ENCODE results near the gene NR2F6.
A peak's percentile ranks its signal among the peaks of the same experiment; 100 is the strongest.

NR2F6 gene

DNA sequence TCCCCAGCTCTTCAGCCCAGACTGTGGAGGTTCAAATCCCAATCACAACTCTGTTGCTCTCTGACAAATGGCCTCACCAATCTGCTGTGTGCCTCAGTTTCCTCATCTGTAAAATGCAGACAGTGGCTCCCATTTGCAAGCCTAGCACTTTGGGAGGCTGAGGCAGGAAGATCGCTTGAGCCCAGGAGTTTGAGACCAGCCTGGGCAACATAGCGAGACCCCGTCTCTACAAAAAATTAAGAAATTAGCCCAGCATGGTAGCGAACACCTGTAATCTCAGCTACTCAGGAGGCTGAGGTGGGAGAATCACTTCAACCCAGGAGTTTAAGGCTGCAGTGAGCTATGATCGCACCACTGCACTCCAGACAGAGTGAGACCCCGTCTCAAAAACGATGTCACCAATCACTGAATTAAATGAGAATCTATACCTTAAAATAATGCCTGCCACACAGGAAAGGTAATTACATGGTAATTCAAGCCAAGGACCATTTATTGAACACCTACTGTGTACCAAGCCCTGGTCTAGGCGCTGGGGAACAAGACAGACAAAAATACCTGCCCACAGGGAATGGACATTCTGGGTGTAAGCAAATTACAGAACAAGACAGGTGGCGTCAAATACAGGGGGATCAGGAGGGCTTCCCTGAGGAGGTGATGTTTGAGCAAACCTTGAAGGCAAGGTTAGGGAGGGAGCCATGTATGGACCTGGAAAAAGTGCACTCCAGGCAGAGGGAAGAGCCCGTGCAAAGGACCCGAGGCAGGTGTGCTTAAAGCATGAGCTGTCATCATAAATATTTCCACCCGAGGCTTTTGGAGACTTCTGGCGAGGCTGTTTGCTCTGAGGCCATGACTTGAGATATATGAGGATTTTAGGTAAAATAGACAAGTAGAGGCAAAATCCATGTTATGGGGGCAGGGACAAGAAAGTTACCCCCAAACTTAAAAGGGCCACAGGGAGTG is 7.7 kb downstream of the NR2F6 start:
- no peak for DNase-seq

DNA sequence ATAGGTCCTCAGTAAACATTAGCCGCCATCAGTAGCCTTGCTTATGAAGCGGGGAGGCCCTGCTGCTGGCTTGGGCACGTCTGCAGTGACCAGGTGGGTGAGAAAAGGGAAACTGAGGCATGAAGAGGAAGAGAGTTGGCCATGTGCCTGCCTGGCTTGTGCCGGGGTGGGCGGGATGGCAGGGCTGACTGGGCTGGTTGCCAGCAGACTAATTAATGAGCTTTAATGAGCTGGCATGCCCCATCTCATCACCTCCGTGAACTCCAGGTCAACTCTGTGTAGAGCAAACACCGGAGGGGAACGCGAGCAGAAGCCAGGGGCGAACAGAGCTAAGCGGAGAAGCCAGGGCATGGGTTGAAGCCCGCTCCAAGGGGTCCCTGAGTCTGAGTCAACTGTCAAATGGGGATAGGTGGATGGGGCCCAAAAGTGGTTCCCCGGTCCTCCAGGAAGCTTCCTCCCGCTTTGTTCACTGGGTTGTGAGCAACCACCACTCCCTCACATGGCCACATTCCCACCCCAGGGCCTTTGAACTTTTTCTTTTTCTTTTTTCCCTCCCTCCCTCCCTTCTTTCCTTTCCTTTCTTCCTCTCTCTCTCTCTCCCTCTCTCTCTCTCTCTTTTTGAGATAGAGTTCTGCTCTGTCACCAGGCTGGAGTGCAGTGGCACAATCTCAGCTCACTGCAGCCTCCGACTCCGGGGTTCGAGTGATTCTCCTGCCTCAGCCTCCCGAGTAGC is 8.7 kb downstream of the NR2F6 start:
- DNase-seq = peak; percentile 24

DNA sequence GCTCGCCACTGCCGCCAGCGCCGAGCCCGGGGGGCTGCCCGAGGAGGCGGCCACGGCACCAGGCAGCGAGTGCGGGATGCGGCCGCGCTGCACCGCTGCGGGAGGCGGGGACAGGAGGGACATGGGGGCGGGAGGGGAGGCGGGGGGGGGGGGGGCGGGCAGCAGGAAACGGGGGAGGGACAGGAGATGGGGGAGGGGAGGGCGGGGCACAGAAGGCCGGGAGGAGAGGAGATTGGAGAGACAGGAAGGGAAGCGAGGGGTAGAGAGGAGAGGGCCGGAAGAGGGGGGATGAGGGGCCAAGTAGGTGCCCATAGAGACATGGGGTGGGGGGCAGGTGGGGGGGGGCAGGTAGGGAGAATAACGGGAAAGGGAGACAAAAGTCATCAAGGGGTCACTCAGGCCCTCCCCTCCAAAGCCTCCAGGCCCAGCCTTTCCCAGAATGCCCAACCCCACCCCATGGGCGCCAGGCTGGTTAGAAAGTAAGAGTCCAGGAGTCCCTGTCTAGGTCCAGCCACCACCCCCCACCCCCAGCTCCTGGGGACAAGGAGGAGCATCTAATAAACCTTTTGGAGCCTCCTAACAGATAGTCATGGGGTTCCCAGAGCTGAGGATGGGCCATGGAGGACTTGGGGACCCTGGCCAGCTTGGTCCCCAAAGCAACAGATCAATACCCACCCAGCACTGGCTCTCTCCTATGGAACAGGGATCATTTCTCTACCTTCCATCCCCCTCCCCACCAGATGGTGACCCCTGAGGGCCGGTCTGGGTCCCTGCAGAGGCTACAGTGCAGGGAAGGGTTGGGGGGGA is 9.5 kb downstream of the NR2F6 start:
- peak; percentile 90 for DNase-seq

DNA sequence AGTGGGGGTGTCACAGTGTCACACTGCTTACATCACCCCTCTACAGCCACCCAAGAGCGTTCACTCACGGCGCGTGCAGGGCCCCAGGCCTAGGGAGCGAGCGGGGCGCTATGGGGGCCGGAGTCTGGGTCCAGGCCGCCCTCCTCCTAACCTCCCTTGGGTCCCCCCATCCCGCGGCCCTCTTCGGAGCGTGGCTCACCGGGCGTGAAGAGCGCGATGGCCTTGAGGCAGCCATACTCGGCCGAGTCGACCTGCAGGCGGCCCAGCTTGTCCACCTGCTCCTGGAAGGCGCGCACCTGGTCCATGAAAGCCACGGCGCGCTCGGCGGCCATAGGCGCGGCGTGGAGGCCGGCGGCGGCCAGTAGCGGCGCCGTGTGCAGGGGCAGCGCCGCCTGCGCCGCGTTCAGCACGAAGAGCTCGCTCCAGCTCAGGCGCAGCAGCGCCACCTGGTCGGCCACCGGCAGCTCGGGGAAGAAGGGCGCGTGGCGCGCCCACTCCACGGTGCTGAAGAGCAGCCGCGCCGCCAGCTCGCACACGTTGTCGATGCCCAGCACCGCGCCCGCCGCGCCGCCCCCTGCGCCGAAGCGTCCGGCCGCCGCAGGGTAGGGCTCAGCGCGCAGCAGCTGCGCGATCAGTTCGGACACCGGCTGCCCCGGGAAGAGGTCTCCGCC is 10.3 kb downstream of the NR2F6 start:
- peak; percentile 90 for DNase-seq

DNA sequence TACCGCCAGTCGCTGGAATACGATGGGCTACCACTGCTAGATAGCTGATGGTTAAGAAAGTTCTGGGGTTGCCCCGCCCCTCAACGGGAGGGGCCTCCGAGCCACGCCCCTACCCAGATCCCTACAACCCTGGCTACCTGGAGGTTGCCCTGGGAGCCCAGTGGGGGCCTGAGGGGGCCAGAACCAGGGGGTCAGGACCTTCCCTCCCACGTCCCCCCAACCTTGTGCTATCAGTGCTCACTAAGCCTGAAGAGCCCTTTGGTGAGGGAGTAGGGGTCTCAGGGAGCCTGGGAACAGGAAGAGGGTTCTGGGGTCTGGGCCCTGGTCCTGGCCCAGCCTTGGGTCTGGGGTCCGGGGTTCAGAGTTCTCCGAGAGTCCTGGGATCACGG is 10.8 kb downstream of the NR2F6 start:
- DNase-seq = peak; percentile 65

DNA sequence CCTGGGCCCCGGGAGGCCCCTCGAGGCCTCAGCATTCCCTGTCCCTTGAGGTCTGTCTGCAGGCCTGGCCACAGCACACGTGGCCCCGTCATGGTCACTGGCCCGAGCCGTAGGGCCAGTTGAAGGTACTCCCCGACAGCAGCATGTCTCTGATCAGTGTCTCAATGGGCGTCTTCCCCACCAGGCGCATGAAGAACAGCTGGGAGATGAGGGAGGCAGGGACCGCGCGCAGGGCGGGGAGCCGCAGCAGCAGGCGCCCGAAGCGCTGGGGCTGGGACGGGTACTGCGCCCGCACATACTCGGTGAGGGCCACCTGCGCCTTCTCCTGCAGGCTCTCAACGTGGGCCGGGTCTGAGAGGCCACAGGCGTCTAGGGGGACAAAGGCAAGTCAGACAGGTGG is 13.5 kb downstream of the NR2F6 start:
- no peak for DNase-seq

DNA sequence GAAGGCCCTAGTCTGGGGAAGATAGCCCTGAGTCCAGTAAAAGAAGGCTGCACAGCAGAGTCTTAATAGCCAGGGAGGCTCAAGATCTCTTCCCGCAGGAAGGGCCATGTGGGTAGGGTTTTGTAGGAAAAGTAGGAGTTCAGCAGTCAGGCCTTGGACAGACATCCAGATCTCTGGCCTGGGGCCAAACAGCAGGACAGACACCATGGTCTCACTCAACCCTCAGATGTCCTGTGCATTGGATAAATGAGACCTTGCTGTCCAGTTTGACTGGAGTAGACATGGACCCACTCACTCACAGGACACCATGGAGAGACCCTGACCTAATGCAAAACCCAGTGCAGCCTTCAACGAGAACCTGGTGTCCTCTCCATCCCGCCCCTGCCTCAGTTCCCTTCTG is 15.8 kb downstream of the NR2F6 start:
- DNase-seq = no peak

DNA sequence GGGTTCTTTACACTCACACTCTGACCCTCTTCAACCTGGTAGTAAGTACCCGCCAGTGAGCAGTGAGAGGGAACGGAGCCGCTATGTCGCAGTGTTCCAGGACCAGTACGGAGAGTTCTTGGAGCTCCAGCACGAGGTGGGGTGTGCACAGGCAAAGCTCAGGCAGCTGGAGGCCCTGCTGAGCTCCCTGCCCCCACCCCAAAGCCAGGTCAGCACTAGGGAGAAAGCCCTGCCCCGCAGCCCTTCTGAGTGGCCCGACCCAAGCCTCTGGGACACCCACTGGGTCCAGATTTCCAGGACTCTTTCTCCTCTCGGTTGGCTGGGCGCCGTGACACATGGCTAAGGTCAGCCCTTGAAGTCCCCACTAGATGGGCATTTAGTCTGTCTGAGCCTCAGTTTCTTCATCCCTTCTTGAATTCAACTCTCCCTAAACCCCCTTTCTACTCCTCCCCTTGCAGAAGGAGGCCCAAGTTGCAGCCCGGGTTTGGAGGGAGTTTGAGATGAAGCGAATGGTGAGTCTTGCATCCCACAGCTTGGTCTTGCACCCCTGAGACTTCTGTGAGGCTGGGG is 17.8 kb downstream of the NR2F6 start:
- DNase-seq = no peak

DNA sequence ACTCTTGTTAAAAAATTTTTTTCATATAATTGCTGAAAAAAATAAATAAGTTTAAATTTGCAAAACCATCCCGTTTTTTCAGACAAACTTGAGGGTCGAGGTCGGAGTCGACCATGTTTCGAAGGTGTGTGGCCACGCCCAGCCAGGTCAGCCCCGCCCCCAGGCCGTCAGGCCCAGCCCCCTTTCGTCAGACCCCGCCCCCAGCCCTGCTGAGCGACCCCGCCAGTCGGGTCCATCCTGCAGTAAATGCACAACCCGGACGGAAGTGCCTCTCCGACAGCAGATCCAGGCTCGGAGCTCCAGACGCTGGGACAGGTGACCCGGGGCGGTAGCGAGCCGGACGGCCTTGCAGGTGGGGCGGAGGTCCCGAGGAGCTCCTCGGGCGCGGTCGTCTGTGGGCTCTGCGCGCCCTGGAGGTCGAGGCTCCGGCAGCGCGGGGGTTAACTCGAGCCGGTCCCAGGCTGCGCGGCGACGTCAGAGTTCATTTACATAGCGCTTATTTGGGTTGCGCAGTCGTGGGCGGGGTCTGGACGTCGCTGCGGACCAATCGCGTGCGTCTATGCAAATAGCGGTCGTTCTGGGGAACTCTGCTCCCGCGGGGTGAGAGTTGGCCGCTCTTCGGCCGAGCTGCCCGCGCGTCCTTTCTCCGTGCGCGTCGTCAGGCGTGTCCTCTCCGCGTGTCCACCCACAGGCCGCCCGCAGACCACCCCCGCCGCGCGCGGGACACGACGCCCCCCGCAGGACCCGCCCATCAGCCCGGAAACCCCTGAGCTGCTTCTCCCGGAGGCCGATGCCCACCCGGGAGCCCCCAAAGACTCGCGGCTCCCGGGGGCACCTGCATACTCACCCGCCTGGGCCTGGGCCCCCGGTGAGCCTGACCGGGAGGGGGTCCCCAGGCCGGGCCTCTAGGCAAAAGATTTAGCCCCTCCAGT is 19.5 kb downstream of the NR2F6 start, which contains the start of gene OCEL1:
TSS of gene OCEL1 (plus strand) at position 225 of the 932 bp plus-strand sequence. CDS start at position 247, 22 bp downstream.
- DNase-seq = peak; percentile 99

DNA sequence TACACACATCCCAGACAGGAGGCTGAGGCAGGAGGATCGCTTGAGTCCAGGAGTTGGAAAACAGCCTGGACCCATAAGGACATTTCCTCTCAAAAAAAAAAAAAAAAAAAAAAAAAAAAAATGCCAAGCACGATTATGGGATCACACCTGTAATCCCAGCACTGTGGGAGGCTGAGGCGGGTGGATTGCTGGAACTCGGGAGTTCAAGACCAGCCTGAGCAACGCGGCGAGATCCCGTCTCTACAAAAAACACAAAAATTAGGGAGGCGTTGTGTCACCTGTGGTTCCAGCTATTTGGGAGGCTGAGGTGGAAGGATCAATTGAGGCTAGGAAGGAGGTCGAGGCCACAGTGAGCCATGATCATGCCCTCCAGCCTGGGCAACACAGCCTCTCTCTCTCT is 20.7 kb downstream of the NR2F6 start:
- DNase-seq = no peak

DNA sequence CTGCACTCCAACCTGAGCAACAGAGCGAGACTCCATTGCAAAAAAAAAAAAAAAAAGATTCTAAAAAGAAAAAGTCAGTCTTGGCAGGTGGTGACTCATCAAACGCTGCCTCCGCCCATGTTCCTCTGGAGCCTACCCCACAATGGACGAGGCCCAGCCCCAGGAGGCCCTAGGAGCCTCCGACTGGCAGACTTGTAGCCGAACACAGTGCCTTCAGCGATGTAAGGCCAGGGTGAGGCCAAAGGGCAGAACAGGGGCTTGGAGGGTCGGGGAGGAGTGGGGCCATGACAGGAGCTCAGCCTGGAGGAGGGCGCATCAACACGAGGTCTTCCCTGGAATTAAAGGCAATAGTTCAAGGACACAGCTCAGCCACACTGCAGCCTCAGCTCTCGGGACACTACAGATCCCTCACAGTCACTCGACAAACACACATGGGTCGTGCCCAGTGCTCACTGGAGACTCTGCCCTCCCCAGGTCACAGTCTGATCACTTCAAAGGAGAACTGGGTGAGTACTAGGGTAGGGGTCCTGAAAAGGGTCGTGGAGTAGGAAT is 25.4 kb downstream of the NR2F6 start:
- no peak for DNase-seq

DNA sequence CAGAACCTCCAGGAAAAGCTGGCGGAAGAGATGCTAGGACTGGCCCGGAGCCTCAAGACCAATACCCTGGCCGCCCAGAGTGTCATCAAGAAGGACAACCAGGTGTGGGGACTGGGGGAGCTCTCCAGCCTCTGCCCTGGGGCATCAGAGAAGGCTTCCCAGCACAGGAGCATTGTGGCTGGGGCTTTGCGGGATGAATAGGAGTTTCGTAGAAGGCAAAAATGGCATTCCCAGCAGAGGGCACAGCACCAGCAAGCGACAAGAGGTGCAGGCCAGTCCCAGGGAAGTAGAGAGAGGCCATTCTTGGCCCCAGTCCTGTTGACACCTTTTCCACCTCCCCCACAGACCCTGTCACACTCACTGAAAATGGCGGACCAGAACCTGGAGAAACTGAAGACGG is 26.4 kb downstream of the NR2F6 start:
- DNase-seq = no peak

DNA sequence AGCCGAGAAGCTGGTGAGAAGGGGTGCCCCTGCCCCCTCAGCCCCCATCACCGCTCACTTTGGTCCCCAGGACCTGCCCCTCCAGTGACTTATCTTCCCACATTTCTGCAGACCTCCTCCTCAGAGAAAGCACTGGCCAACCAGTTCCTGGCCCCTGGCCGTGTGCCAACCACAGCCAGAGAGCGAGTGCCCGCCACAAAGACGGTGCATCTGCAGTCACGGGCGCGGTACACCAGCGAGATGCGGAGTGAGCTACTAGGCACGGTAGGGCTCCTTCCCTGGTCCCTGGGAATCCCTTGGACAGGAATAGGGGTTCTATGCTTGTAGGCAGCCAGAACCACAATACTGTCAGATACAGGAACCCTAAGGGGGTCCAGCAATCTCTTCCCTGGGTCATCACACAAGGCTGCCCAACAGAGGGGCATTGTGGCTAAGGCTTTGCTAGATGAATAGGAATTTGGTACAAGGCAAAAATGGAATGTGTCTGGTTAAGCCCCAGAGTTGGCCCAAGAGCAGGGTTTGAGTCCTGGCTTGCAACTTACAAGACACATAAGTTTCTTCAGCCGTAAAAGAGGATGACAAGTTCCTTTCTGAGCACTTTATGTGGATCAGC is 29.6 kb downstream of the NR2F6 start:
- peak; percentile 61 for DNase-seq

DNA sequence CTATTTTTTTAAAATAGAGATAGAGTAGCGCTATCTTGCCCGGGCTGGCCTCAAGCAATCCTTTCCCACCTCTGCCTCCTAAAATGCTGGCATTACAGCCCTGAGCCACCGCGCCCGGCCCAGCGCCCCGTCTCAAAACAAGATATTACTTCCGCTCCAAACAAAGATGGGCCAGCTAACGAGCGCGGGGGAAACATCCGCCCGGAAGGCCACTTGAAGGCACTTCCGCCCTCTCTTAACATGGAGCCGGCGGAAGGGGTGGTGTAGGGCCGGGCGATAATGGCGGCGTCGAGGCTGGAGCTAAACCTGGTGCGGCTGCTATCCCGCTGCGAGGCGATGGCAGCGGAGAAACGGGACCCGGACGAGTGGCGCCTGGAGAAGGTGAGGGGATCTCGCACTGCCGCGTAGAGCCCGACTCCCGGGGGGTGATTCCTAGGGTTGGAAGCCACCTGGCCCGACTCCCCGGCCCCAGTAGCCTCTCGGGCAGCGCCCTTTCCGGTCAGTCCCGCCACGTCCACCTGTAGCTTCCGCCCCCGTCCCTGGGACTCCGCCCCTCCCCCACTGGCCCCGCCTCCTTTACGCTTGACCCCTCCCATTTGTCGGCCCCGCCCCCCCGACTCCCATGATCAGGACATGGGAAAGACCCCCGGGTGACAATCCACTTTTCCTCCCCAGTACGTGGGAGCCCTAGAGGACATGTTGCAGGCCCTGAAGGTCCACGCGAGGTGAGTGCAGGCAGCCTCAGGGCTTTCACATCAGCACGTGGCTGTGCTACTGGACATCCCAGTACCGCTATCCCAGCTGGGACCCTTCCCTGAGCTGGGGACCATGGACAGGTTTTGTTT is 30.4 kb downstream of the NR2F6 start, which contains the start of gene USE1:
TSS of gene USE1 (plus strand) at position 231 of the 845 bp plus-strand sequence. CDS start at position 280, 49 bp downstream.
- DNase-seq = peak; percentile 98

DNA sequence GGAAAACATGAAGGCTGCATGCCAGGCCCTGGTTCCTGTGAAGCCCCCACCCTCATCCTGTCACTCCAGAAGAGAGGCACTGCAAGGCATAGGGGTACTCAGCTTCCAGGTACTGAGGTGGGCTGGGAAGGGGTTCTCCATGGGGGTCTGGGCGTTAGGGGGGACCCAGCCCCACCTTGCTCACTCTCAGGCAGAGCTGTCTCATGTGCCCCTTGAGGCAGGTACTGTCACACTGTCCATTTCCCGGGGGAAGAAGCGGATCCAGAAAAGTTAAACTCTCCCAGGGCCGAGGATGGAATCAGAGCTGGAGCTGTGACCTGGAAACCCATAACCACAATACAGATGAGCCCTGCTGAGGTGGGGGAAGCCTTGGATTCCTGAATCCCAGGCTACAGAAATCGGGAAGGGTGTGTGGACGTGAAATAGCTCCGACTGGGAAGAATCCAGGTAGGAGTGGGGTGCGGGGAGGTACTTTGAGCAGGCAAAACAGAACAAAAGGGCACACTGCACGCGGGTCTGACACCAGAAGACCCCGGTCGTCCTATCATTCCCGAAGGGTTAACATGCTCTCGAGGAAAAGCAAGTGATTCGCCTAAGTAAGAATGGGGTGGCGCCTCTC is 31.1 kb downstream of the NR2F6 start:
- no peak for DNase-seq

DNA sequence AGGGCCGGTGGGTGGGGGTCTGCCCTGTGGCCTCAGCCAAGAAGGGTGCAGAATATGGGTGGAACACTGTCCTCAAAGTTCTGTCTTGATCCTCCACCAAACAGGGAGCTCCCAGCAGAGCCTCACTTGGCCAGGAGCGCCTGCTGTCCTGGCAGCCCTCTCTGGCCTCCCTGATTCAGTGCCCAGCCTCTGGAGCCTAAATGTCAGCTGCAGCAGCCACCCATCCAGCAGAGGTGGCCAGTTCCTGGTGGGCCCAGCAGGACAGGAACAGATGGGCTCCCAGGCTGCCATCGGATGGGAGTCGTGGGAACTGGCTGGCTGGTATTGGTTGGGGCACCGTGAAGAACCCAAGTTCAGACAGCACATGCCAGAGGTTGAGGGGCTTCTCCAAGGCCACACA is 32.4 kb downstream of the NR2F6 start:
- DNase-seq = no peak

DNA sequence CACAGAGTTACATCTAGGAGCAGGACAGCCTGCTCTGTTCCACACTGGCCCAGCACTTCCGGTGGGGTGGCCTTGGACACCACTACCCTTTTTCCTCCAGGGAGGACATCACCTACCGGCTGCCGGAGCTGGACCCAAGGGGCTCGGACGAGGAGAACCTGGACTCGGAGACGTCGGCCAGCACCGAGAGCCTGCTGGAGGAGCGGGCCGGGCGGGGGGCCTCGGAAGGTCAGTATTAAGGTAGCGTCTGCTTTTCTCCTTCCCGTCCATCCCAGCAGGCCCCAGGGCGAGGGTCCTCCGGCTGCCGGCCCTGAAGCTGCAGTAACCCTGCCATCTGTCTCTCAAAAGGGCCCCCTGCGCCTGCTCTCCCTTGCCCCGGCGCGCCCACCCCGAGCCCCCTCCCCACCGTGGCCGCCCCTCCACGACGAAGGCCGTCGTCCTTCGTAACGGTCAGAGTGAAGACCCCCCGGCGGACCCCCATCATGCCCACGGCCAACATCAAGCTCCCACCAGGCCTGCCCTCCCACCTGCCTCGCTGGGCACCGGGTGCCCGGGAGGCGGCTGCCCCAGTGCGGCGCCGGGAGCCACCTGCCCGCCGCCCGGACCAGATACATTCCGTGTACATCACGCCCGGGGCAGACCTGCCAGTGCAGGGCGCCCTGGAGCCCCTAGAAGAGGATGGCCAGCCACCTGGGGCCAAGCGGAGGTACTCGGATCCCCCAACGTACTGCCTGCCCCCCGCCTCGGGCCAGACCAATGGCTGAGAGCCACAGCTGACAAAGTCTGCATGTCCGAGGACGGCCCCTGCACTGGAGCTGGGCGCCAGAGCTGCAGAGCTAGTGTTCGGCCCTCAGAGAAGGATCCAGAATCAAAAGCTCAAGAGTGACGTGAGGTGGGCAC is 33.9 kb downstream of the NR2F6 start:
- DNase-seq = no peak

DNA sequence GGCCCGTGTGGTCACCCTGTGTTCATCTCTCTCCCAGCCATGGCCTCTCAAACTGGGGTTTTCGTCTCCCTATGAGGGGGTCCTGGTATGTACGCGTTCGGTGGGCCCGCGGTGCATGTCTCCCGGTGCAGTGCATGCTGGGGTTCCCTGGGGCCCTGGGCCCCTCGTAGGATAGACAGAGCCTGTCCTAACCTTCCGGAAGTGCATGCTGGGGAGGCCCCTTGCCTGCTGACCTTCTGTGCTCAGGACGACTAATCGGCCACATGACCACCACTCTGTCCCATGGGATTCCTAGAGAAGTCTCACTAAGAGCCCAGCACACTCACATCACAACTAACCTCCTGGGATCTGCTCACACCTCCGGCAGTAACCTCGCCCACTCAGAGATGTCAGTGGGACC is 35.4 kb downstream of the NR2F6 start:
- no peak for DNase-seq
